ENCODE measurements around the gene GPR15LG.

The GPR15LG gene

DNA sequence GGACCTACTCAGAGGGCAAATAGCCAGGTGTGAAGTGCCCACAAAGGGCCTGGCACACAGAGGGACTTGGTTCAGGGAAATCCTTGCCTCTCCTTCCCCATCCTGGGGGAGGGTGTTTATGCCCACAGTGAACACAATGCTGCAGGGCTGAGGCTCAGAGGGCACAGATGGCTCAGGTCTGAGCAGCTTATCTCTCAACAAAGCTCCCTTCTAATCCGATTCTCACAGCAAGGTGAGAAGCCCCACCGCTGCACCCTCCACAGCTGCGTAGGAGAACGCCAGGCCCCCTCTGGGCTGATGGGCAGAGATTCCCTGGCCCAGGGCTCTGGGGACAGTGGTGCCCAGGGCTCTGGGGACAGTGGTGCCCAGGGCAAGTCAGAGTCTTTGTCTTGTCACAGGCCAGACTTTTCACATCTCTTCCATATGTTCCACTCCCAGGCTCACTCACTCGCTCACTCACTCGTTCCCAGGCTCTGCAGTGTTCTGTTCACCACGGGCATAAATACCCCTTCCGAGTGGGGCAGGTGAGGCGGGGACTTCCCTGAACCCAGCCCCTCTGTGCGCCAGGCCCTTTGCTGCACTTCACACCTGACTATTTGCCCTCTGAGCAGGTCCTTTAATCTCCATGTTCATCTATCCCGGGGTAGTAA is 12.1 kb downstream of the GPR15LG start:
- Histone ChIP-seq H3K36me3 (ENCODE audit: insufficient read depth) (no peaks in the 10 kb centered on the region), H3K4me3 (IDR thresholded peaks at IDR 0.05; ENCODE audit: insufficient read depth, low read depth, low read length) (no peak overlapping the region), H3K27me3 (ENCODE audit: insufficient read depth, low read depth) (no peaks in the 10 kb centered on the region), H3K79me2 (ENCODE audit: insufficient read depth, low read depth) (no peaks in the 10 kb centered on the region), H3K4me1 (ENCODE audit: low read depth, poor library complexity, severe bottlenecking) (no peaks in the 10 kb centered on the region), H3K4me2 (no peak overlapping the region), H3K9ac (no peak overlapping the region), H2AFZ (ENCODE audit: low read depth) (no peak overlapping the region), H4K20me1 (ENCODE audit: insufficient read depth) (no peaks in the 10 kb centered on the region), H3K27ac (no peak overlapping the region)
- TF ChIP-seq, protein P1, sequence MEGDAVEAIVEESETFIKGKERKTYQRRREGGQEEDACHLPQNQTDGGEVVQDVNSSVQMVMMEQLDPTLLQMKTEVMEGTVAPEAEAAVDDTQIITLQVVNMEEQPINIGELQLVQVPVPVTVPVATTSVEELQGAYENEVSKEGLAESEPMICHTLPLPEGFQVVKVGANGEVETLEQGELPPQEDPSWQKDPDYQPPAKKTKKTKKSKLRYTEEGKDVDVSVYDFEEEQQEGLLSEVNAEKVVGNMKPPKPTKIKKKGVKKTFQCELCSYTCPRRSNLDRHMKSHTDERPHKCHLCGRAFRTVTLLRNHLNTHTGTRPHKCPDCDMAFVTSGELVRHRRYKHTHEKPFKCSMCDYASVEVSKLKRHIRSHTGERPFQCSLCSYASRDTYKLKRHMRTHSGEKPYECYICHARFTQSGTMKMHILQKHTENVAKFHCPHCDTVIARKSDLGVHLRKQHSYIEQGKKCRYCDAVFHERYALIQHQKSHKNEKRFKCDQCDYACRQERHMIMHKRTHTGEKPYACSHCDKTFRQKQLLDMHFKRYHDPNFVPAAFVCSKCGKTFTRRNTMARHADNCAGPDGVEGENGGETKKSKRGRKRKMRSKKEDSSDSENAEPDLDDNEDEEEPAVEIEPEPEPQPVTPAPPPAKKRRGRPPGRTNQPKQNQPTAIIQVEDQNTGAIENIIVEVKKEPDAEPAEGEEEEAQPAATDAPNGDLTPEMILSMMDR (conservative IDR thresholded peaks at IDR 0.05; ENCODE audit: low read depth, low read length): no peak

DNA sequence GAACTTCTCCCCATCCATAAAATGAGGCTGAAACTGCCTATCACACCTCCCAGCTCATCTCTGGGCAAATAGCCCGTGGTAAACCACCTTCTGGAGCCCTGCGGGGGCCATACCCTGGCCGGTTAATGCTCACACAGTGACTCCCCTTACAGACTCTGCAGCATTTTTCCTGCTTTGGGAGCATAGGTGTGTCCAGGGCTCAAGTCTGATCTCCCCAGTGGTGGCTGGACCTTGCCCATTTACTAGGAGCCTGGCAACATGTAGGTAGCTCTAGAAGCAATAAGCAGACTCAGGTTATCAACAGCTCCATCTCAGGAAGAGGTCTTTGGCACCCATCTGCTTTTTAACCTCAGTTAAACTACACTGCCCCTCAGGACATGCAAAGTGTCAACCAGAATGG is 15.2 kb downstream of the GPR15LG start:
- no peaks in the 10 kb centered on the region for H3K27me3 ChIP-seq (ENCODE audit: insufficient read depth, low read depth)
- TF ChIP-seq, protein P1 (conservative IDR thresholded peaks at IDR 0.05; ENCODE audit: low read depth, low read length): no peak

DNA sequence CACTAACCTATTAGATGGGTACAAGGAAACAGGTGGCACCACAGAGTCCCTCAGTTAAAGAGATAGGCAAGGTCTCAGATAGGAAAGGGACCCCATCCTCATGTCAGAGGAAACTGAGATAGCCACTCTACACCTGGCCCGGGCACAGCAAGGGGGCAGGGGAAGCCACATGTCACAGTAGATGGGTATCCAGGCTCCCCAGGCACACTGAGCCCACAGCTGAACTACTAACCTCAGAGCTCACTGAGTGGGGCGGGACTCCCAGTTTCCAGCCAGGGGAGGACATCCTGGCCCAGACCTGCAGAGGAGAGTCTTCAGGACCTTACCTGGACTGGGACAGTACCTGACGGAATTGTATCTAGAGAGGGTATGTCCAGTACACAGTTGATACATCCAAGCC is 17.0 kb downstream of the GPR15LG start:
- Histone ChIP-seq H3K27ac (no peak overlapping the region), H2AFZ (ENCODE audit: low read depth) (no peak overlapping the region), H4K20me1 (ENCODE audit: insufficient read depth) (no peaks in the 10 kb centered on the region), H3K4me2 (no peak overlapping the region), H3K27me3 (ENCODE audit: insufficient read depth, low read depth) (no peaks in the 10 kb centered on the region), H3K79me2 (ENCODE audit: insufficient read depth, low read depth) (no peaks in the 10 kb centered on the region), H3K4me3 (IDR thresholded peaks at IDR 0.05; ENCODE audit: insufficient read depth, low read depth, low read length) (no peak overlapping the region), H3K9ac (no peak overlapping the region), H3K36me3 (ENCODE audit: insufficient read depth) (no peaks in the 10 kb centered on the region), H3K4me1 (ENCODE audit: low read depth, poor library complexity, severe bottlenecking) (no peaks in the 10 kb centered on the region)
- TF ChIP-seq, protein P1 (conservative IDR thresholded peaks at IDR 0.05; ENCODE audit: low read depth, low read length): no peak

More for the DNA sequence above, 15.2 kb downstream of the GPR15LG start:
- no peak overlapping the region for H3K4me3 ChIP-seq (IDR thresholded peaks at IDR 0.05; ENCODE audit: insufficient read depth, low read depth, low read length)
- no peak overlapping the region for H3K27ac ChIP-seq
- H4K20me1 ChIP-seq (ENCODE audit: insufficient read depth): no peaks in the 10 kb centered on the region
- H3K36me3 ChIP-seq (ENCODE audit: insufficient read depth): no peaks in the 10 kb centered on the region
- no peak overlapping the region for H2AFZ ChIP-seq (ENCODE audit: low read depth)
- H3K9ac ChIP-seq: no peak overlapping the region
- H3K79me2 ChIP-seq (ENCODE audit: insufficient read depth, low read depth): no peaks in the 10 kb centered on the region
- H3K4me2 ChIP-seq: no peak overlapping the region
- no peaks in the 10 kb centered on the region for H3K4me1 ChIP-seq (ENCODE audit: low read depth, poor library complexity, severe bottlenecking)

DNA sequence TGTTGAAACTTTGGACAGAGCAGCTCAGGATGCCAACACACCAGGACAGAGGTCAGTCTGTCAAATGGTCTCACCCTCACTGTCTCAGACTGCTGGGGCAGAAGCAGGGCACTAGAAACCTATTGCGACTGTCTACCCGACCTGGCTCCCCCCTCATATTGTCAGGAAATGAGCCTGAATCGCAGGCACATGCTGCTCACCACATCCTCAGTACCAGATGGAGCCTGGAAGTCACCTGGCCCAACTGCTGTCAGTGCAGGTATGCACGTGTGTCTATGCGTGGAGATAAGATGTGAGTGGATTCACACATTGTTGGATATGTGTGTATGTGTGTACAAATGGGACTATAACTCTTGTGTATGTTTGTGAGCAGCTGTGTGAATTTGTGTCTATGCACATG is 17.5 kb downstream of the GPR15LG start:
- no peaks in the 10 kb centered on the region for H3K36me3 ChIP-seq (ENCODE audit: insufficient read depth)
- no peak overlapping the region for H3K4me2 ChIP-seq
- no peak overlapping the region for H3K9ac ChIP-seq
- no peaks in the 10 kb centered on the region for H3K27me3 ChIP-seq (ENCODE audit: insufficient read depth, low read depth)
- H2AFZ ChIP-seq (ENCODE audit: low read depth): no peak overlapping the region
- no peaks in the 10 kb centered on the region for H3K79me2 ChIP-seq (ENCODE audit: insufficient read depth, low read depth)
- TF ChIP-seq, protein P1 (conservative IDR thresholded peaks at IDR 0.05; ENCODE audit: low read depth, low read length): no peak
- no peaks in the 10 kb centered on the region for H4K20me1 ChIP-seq (ENCODE audit: insufficient read depth)
- H3K4me1 ChIP-seq (ENCODE audit: low read depth, poor library complexity, severe bottlenecking): no peaks in the 10 kb centered on the region
- H3K4me3 ChIP-seq (IDR thresholded peaks at IDR 0.05; ENCODE audit: insufficient read depth, low read depth, low read length): no peak overlapping the region
- H3K27ac ChIP-seq: no peak overlapping the region
